HL-60/S4 treated with phorbol 12-myristate 13-acetate at 8.2 ng/mL for 4 days and 3 days (cell line): ENCODE data around the gene CBX2.

ENCODE experiments used
- in situ Hi-C: fragments of 300-500 bp; cut with MboI; formaldehyde crosslinking; loops from 2 replicates; pipeline ENCODE4 v1.15.0; 2022; ENCODE audit warnings: low sequenced_read_pairs

The CBX2 gene

GRCh38 chr17:79799174-79799537, 21.2 kb downstream of the CBX2 start:
- in situ Hi-C loops, result no loop called here

GRCh38 chr17:79799538-79800324, 21.8 kb downstream of the CBX2 start:
- in situ Hi-C loops, result no loop called here

- in situ Hi-C loops, result no loop called here
Measured at GRCh38 chr17:79800325-79801155, 22.6 kb downstream of the CBX2 start.

GRCh38 chr17:79801156-79802038, 23.4 kb downstream of the CBX2 start:
- in situ Hi-C loops, result no loop called here

GRCh38 chr17:79802039-79802735, 24.2 kb downstream of the CBX2 start:
- in situ Hi-C loops, result no loop called here

- in situ Hi-C loops, result no loop called here
Measured at GRCh38 chr17:79802736-79803420, 24.9 kb downstream of the CBX2 start.

GRCh38 chr17:79803421-79803996, 25.6 kb downstream of the CBX2 start:
- in situ Hi-C loops, result no loop called here

- in situ Hi-C loops, result no loop called here
Measured at GRCh38 chr17:79803997-79804855, 26.3 kb downstream of the CBX2 start.

- in situ Hi-C loops, result no loop called here
Measured at GRCh38 chr17:79804856-79805696, 27.1 kb downstream of the CBX2 start.

GRCh38 chr17:79806446-79806760, 28.5 kb downstream of the CBX2 start:
- in situ Hi-C loops, result no loop called here

GRCh38 chr17:79806863-79807720, 29.1 kb downstream of the CBX2 start:
- in situ Hi-C loops, result no loop called here

- in situ Hi-C loops, result no loop called here
Measured at GRCh38 chr17:79808763-79809529, 31.0 kb downstream of the CBX2 start.

GRCh38 chr17:79809530-79810129, 31.7 kb downstream of the CBX2 start:
- in situ Hi-C loops, result no loop called here

- in situ Hi-C loops, result no loop called here
Measured at GRCh38 chr17:79810130-79811010, 32.4 kb downstream of the CBX2 start.
